PC-3 (cell line): ENCODE measurements around the gene SLC13A3.

Source experiments
- CTCF ChIP-seq: fragments of 300-600 bp; sonication (generic); conservative IDR thresholded peaks from 2 replicates; pipeline ENCODE4 v1.5.1; 2017; ENCODE audit warnings: antibody characterized with exemption, low read depth, mild to moderate bottlenecking, low read length
- EZH2 ChIP-seq: fragments of 300-600 bp; sonication (generic); IDR thresholded peaks from one replicate; pipeline ENCODE4 v1.6.1; 2017; ENCODE audit warnings: antibody characterized with exemption, mild to moderate bottlenecking, low read length; ENCODE audit not compliant: unreplicated experiment
- EZH2phosphoT487 ChIP-seq: fragments of 300-600 bp; sonication (generic); IDR thresholded peaks from 2 replicates; pipeline ENCODE4 v1.6.1; 2018; ENCODE audit warnings: mild to moderate bottlenecking, antibody characterized with exemption, low read length, borderline replicate concordance

GRCh38 chr20:46665602-46666001 is 14.3 kb upstream of the SLC13A3 start:
- TF ChIP-seq EZH2phosphoT487 (no peak), CTCF (no peak), EZH2 (no peak)
